22Rv1 (cell line): ENCODE measurements around the gene CSRP2.

Experiments used
- ZFX ChIP-seq: fragments of 450-650 bp; IDR thresholded peaks from 2 replicates; pipeline ENCODE4 v1.6.1; 2017; ENCODE audit warnings: antibody characterized with exemption, borderline replicate concordance
- TF ChIP-seq, protein P1 (sequence below): fragments of 450-650 bp; IDR thresholded peaks from 2 replicates; pipeline ENCODE4 v1.5.1; 2017; ENCODE audit warnings: mild to moderate bottlenecking

DNA sequence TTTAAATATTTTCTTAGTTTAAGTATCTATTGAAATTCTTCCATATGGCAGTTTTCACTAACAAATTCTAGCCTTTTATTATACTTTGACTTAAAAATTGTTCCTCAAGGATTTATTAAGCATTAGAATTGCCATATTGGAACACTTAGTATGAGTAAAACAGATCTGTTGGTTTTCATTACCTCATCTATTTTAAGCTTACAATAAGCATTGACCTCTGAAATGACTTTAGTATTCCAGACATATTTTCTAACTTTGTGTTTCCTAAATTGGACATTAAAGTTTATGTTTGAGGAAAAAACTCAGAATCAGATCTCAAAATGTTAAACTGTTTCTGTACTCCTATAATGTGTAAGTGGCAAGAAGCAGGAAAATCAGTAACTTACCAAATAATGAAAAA is 48.4 kb downstream of the CSRP2 start:
- TF ChIP-seq, protein P1, sequence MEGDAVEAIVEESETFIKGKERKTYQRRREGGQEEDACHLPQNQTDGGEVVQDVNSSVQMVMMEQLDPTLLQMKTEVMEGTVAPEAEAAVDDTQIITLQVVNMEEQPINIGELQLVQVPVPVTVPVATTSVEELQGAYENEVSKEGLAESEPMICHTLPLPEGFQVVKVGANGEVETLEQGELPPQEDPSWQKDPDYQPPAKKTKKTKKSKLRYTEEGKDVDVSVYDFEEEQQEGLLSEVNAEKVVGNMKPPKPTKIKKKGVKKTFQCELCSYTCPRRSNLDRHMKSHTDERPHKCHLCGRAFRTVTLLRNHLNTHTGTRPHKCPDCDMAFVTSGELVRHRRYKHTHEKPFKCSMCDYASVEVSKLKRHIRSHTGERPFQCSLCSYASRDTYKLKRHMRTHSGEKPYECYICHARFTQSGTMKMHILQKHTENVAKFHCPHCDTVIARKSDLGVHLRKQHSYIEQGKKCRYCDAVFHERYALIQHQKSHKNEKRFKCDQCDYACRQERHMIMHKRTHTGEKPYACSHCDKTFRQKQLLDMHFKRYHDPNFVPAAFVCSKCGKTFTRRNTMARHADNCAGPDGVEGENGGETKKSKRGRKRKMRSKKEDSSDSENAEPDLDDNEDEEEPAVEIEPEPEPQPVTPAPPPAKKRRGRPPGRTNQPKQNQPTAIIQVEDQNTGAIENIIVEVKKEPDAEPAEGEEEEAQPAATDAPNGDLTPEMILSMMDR, result no peak
- TF ChIP-seq ZFX, result no peak
